Forelimb muscle (tissue), 1 donor: ENCODE data around the gene ADAMTS19. TPM values are rescaled to one million over a fixed set of nuclear protein-coding genes. Genes with fewer than 3 reads are reported as not detected.

Experiments used
- DNase-seq: peaks from one replicate; pipeline ENCODE4 v3.0.0-alpha.2; 2013; ENCODE audit warnings: low read depth
- polyA plus RNA-seq: library from polyadenylated mRNA; unstranded; fragments of 120-200 nt; gene quantifications from one replicate; pipeline ENCODE4 v1.2.1, GENCODE V29; 2013; ENCODE audit not compliant: insufficient read length

ADAMTS19 gene
- polyA plus RNA-seq, 1 donor, result 18.4 TPM

DNA sequence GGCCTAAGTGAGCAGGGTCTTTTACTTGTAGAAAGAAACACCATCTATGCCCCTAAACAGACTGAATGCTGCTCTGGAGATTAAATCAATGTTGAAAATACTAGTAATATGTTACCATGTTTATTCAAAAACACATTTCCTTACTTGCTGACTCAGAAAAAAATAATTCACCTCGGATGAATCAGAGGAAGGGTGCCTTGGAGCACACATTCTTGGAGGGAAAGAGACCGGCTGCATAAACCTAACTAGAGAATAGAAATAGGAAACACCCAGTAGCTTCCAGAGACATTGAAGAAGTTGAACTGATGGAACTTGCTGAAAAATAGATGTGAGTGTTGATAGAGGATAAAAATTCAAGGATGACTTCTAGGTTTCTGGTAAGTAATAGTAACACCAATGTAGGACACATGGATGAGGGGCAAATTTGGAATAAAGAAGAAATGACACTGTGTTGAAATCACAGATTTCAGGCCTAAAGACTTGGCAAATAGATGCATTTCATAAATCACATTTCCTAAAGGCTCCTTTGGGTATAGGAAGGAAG, 210.9 kb downstream of the ADAMTS19 start:
- DNase-seq, result no peak

DNA sequence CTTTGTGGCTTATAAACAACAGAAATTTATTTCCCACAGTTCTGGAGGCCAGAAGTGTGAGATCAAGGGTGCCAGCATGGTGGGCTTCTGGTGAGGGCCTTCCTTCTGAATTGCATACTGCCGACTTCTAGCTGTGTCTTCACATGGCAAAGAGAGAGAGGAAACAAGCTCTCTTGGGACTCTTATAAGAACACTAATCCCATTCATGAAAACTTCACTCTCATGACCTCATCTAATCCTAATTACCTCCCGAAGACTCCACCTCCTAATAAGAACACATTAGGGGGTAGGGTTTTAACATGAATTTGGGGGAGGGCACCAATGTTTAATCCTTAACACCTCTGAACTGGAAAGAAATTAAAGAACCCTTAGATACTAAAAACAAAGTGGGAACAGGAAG, 211.9 kb downstream of the ADAMTS19 start:
- DNase-seq, result no peak

DNA sequence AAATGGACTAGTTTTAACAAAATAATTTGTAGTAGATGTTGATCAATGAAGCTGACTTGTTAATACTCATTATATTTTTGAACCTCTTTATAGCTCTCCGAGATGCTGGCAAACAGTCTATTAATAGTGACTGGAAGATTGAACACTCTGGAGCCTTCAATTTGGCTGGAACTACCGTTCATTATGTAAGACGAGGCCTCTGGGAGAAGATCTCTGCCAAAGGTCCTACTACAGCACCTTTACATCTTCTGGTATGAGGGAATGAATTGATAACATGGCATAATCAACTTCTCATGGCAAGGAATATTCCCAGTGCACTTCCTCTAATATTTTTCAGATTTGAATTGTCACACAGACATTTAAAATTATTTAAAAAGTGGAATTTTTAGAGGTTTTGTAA, 219.6 kb downstream of the ADAMTS19 start:
- no peak for DNase-seq

DNA sequence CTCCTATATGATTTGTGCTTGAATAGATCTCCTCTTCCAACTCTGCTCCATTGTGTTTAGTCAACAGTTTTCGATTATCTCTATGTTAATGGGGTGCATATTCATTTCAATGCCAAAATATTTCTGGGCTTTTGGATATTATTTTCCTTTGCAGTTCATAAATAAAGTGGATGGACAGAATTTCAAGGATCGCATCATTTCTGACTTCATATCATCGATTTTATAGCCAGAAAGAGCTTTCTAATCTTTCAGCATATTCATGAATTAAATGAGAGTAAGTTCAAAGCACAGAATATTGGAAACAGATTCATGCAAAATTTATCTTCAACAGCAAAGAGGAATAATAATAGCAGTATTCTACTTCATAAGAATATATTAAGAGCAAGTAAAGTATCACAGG, 227.8 kb downstream of the ADAMTS19 start:
- DNase-seq, result no peak

DNA sequence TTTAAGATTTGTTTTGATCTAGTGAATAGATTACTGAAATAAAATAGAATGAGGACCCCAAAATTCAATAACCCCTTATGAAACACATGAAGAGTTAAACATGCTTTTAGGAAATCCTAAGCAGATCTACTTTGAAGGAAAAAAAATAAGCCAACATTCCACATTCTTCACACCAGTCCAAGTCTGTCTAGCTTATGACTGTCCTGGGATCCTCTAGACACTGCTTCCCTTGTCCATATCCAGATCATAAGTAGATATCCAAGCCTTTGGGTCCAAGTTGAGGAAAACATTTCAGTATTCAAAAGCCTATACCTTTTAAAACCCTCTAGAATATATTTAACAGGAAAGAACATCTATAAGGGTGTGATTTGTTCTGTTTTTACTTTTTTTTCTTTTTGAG, 228.9 kb downstream of the ADAMTS19 start:
- peak; percentile 63 for DNase-seq

DNA sequence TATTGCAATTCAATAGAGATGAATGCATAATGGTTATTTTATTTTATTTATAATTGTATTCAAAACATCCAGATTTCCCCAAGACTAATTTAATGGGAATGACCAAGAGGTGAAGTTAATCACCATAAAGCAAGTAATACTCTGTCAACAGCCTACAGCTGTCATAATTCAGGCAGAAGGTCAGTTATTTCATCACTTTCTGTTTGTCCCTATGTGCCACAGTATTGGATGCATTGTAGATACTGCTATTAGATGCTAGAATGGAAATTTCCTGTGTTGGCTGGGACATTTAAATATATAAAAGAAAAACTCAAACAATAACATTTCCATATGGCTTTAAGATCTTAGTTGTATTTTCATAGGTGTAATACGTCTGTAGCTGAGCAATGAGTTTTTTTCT, 231.1 kb downstream of the ADAMTS19 start:
- no peak for DNase-seq

DNA sequence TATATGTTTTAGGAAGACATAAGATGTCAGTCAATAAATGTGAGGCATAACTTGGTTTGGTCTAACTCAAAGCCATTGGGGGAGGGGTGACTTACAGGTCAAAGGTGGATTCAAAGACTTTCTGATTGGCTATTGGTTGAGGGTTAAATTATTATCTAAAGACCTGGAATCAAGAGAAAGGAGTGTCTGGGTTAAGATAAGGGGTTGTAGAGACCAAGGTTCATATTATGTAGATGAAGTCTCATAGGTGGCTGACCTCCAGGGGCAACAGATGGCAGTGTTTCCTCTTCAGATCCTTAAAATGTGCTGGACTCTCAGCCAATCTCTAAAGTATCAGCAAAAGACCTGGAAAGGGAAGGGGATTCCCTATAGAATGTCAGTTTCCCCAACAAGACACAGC, 236.5 kb downstream of the ADAMTS19 start:
- no peak for DNase-seq

DNA sequence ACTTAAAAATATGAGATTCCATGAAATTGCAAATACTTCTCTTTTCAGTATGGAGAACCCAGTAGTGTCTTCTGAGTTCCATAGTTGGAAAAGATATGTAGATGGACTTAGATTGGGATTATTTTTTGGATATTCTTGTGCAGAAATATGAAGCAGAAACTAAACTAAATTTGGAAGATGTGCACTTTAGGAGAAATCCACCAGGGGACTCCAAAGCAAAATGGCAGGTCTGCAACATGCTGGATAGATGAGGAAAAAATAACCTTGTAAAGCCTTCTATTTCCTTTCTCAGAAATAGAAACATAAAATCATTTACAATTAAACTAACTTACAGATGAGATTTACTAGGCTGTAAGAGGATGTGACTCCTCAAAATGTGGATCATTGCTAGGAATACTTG, 238.6 kb downstream of the ADAMTS19 start:
- DNase-seq, result no peak

DNA sequence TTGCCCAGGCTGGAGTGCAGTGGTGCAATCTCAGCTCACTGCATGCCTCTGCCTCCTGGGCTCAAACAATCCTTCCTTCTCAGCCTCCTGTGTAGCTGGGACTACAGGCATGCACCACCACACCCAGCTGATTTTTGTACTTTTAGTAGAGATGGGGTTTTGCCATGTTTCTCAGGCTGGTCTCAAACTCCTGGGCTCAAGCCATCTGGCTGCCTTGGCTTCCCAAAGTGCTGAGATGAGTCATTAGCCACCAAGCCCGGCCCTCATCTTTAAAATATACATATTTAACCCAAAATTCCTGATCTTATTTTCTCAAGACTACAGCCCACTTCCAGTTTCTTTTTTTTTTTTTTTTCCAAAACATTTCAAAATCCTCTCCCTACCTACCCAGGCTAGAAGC, 256.1 kb downstream of the ADAMTS19 start:
- DNase-seq, result no peak

DNA sequence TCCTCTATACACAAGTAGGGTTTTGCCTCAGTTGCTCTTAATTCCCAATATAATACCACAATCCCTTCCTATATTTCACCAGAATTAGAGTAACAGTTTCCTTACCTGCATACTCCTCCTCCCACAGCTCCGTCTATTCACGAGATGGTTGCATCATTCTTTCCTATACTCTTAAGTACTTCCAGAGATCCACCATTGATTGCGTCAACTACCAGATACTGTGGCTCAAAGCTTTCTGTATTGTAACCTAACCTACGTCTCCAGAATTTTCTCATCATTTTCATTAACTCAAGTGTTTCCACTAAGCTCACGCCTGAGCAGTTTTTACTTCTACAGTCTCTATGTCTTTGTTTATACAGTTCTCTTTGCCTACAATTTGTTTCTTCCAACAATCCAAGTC, 256.6 kb downstream of the ADAMTS19 start:
- peak; percentile 35 for DNase-seq

DNA sequence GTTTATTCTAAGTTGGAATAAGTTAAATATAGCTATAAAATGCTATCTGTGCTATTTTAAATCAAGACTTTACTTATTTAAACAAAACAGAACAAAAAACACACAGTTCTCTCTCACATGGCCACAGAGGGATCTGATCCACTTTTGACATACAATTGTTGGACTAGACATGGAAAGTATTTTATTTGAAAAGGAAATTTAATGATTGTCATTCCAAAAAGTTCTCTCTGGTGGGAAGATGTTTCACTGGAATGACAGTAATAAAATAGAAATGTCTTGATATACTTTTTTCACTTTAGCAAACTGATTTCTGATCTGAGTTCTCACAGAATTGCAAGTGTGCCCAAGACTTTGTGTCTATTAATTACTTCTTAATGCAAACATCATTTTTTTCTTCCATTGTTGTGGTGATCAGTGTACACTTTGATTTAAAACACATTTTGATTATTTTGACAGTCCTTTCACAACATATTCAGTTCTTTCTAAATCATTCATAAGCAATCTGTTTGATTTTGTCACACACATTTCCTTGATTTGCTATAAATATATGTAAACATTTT, 257.7 kb downstream of the ADAMTS19 start:
- peak; percentile 69 for DNase-seq

DNA sequence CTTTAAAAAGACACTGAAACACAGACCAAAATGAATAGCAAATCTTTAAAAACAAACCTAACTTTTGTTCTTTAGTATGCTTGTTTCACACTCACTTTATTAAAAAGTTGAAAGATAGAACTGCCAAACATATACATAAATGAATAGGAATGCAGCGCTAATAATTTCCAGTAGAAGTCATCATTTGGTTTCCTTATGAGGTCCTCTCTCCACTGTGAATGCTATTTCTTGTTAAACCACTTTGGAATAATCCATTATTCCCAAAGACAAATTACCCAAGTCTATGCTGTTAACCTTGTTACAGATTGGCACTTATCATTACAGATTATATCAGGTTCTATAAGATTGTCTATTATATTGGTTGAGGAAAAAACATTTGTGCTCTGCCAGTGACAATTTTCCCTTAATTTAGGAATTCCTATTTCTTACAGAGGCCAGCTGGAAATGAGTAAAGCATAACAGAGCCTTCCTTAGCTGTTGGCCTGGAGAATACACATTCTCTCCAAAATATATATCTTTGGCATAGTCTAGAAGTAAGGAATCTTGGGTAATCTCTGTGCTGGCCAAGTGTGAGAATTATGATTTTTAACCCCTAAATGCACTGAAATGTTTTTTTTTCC, 258.5 kb downstream of the ADAMTS19 start:
- peak; percentile 91 for DNase-seq

DNA sequence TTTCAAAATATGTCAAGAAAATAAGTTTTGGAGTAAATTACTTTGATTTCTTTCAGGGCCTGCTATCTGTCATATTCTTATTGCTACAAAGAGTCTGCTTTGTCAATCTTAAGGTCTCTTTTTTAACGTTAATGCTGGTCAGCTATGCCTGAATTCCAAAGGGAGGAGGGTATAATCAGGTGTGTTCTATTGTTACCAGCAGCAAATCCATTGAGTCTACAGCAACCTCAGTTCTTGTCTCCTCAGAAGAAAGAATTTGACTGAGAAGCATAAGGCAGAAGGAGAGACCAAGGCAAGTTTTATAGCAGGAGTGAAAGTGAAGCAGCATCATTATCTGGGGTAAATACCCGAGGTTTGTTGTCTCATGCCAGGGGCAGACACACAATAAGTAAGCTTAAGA, 264.1 kb downstream of the ADAMTS19 start:
- no peak for DNase-seq

DNA sequence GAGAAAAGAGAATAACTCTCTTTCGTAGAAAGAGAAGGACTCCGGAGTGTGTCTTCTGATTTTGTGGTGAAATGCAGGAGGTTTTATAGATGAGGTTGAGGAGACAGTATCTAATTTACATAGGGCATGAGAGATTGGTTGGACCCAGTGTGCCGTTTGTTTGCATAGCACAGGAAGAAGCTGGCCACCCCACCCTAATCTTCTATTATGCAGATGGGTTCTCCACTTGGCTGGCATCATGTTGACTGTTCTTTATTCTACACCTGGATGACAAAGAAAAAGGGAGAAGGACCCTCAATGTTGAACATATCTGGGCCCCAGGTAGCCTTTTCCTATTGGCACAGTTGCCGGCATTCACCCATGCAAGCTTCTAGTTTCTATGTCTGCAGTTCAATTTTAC, 264.5 kb downstream of the ADAMTS19 start:
- DNase-seq, result no peak

DNA sequence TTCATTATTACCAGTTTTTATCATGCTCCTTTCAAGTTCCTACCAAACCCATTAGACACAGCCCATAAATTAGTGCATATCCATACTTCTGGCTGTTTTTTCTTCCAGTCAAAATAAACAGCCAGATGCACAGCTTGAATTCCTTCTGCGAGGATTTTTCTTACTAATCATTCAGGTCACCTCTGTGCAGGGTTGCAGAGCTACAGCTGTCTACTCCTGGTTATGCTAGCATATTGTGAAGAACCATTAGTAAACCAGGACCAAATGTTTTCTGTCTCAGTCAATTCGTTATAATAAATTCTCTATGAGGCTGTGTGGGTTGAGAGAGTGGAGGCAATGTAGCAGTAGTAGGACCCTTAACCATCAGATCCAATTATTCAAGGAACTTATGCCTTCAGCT, 279.7 kb downstream of the ADAMTS19 start:
- no peak for DNase-seq

DNA sequence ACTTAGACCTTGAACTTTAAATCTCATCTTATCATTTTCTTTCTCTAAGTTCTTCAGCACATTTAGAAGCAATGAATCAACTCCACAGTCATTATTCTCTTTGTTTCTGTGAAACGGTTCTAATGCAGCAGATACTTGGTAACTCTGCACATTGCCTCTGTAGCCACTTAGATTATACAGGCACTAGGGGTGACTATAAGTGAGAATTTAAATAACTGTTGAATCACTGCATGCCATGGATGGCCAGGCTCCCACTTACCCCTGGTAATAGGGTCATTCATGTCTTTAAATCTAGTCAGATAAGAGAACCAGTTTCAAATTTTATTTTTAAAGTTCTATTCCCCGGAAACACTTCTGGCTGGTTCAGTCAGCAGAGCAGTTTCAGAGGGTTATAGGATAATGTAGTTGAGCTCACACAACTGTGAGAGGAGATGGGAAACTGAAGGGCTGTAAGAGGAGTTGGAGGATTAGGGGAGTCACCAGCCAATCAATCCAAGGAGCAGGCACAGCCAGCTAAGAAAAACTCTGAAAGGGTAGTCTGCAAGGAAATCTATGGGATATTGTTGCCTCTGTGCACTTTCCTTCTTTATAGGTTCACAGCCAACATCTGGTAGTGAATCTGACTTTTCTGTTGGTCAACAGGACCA, 283.6 kb downstream of the ADAMTS19 start:
- no peak for DNase-seq

DNA sequence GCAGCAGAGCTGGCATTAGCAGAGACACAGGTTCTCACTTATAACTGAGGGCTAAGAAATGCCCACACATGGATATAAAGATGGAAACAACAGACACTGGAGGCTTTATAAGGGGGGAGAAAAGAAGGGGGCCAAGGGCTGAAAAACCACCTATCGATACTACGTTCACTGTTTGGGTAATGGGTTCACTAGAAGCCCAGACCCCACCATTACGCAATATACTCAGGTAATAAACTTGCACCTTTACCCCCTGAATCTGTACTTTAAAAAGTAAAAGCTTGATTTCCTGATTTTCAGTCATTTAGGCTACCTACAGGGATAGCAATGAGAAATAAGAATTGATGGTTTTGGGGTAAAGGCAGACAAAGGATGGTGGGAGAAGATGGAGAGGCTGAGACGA, 285.9 kb downstream of the ADAMTS19 start:
- DNase-seq, result no peak

DNA sequence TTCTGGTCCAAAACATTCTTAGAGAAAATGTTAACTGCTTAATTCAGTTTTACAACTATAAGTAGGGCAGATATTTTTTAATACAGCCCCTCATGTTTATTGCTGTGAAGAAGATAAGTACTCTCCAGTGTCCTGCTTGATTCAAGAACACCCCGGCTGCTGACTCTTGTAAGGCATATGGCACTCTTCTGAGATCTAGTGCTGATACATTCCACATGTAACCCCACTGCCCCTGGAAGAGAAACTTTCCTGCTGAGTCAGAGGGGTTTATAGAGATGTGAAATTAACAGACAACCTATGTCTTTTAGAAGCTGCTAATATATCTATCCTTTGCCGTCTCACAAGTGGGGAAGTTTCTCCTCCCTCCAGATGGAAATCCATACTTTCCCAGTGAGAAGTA, 286.8 kb downstream of the ADAMTS19 start:
- no peak for DNase-seq

DNA sequence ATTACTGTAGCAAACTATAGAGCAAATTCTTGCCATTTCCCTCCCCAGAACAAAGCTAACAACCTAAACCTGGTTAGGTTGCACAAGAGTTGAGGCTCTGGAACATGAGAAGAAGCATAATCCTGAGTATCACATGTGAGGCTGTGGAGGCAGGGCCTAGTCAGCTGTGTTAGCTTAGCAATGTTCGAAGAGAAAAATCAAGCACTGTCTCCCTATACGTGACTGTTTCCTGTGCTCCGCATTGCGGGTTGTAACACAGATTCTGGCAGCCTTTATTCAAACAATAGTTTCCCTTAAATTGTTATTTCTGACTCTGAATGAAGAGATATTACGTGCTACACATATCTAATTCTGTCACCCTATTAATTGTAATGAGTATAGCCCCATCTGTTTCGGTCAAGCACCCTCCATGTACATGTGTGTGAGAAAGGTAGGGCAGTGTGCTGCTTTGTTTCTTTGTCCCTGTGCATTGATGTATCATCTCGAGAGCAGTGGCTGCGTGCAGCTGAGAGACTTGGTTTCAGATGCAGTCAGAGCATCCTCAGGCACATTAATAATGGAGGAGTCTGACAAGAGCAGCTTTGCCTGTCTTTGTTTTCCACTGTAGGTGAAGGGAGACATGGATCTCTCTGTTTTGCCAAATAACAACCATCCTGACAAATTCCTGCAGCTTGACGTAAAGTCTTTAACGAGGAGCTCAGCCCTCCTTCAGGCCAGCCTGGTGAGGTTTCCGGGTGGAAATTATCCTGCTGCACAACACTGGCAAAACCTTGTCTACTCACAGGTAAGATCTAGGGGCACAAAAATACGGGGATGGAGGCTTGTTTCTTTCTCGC, 287.7 kb downstream of the ADAMTS19 start, which contains the start of gene MINAR2:
MINAR2 (plus strand) TSS at position 523 of the 836 bp plus-strand sequence; CDS start at position 620, 97 bp downstream.
- no peak for DNase-seq

DNA sequence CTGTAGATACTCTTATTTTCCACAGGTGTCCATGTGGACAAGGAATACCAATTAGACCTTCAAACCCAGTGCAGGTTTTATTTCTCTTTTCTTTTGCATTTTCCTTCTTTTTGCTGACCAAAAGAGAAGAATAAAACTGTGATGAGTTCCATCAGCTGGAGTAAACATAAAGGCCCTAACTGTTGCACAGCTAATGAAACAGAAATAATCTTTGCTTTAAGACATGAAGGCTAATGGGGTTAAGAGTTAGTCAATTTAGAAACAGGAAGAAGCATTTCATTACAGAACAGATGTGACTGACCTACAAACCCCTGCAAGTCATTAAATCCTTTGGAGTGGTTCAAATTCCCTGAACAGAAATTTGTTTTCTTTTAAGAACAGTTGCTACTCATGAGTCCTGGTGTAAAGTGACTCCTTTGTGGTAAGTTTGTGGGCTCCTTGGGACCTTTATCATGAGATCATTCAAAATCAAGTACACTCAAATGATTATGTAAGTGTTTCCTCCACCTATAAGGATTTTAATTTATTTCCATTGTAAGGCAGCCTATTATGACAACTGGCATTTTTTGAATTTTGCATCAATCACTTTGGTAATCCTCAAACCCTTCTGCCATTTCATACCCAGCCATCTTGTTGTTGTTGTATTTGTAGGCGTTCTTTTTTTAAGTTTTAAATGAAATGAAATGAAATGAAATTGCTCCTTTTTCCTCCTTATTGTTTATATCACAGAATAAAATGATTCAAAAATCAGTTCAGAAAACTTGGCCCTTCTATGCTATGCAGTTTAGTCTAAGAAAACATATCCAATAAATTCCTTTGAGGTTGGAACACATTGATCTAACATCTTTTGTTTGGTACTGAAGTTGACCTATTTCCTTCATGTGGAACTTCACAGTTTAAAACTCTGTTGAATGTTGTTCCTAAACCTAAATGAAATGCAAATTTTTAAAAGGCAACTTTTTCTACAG, 289.1 kb downstream of the ADAMTS19 start:
- DNase-seq, result peak; percentile 29
